Stimulated activated naive CD8-positive, alpha-beta T cell treated with anti-CD3 and anti-CD28 coated beads, Interleukin-15, Interleukin-2, amounts not matched to agents 100 ng/mL and 50 ng/mL, for 24 hours (primary cell): ENCODE results near the gene DPP7.
"Not testable (repeated sequence)": the region's sequence is repeated elsewhere in the genome, so short reads cannot be mapped to it uniquely, and the experiment has no call there.

Experiments used
- H3K27ac Mint-ChIP-seq: one replicate; pipeline ENCODE4 v1.8.0; 2021; ENCODE audit warnings: mild to moderate bottlenecking, mixed read lengths
- H3K27me3 Mint-ChIP-seq: one replicate; pipeline ENCODE4 v1.8.0; 2021; ENCODE audit warnings: mixed read lengths
- H3K36me3 Mint-ChIP-seq: one replicate; pipeline ENCODE4 v1.8.0; 2021; ENCODE audit warnings: low read depth, mixed read lengths
- H3K4me1 Mint-ChIP-seq: one replicate; pipeline ENCODE4 v1.8.0; 2021; ENCODE audit warnings: low read depth, mixed read lengths
- H3K4me3 Mint-ChIP-seq: one replicate; pipeline ENCODE4 v1.8.0; 2021; ENCODE audit warnings: mild to moderate bottlenecking, mixed read lengths
- H3K9me3 Mint-ChIP-seq: one replicate; pipeline ENCODE4 v1.8.0; 2021; ENCODE audit warnings: mixed read lengths

Gene DPP7

DNA sequence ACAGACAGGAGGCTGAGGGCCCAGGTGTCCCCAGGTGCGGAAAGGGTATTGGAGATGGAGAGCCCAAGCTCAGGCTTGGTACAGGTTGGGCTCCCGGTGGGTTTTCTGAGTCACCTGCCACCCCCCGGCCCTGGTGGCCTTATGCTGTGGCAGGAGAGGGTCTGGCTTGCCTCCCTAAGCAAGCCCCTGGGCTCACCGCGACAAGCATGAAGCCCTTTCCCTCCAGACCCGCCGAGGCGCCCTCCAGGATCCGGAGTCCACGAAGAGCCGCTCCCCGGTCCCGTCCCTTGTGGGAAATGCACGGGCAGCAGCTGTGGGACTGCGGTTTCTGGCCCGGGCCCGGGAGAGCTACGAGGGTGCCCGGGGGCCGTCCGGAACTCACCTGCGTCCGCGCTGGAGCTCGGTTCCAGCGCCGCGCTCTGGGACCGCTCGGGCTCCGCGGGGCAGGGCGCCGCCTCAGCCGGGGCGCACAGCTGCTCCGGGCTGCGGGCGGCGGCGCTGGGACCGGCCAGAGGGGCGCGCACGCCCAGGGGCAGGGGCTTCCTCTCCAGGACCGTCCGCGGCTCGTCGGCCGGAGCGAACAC lies 44.9 kb downstream of the DPP7 start:
- H3K9me3 Mint-ChIP-seq = no peaks in the 10 kb centered on the region
- H3K4me1 Mint-ChIP-seq = peaks cover 12% of the 10 kb centered on the region
- H3K27ac Mint-ChIP-seq = no peak overlapping the region
- H3K27me3 Mint-ChIP-seq = no peaks in the 10 kb centered on the region
- peak overlapping the region; percentile 63 for H3K4me3 Mint-ChIP-seq
- H3K36me3 Mint-ChIP-seq = no peaks in the 10 kb centered on the region

DNA sequence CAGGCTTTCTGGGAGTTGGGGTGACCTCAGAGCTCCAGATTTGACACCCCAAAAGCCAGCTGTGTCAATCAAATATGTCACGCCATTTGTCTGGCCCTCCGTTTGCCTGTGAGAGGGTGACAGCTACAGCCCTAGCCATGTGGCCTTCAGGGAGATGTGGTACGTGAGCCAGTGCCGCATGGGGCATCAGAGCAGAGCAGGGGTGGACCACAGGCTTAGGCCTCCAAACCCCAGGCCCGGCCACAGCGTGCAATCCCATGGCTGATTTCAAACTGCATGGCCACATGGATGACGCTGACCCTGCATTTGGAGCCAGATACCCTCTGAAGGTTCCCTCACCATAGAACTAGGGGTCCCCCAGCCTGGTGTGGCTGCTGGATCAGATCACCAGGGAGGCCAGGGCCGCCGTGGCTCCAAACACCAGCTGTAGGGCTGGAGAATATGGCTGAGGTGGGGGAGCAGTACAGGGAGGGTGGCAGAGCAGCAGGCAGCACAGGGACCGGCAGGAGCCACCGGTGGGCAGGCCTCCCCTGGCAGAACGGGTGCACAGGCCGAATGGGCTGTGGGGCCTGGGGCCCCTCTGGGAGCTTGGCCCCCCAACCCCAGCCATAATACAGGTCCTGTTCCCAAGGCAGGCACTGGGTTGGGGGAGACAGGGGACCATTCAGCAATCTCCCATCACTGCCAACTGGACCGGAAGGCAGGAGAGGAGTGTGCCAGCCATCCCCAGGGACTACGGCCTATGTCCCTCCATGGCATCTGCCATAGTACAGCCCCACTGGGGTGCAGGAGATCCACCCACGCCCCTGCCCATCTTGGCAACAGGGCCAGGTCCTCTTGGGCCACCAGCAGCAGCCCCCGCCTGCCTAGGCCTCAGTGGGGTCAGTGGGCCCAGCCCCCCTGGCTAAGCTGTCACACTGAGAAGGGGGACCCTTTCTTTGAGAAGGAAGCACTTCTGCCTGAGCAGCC lies 45.7 kb downstream of the DPP7 start:
- no peaks in the 10 kb centered on the region for H3K36me3 Mint-ChIP-seq
- no peak overlapping the region for H3K27ac Mint-ChIP-seq
- peak overlapping the region; percentile 63 for H3K4me3 Mint-ChIP-seq
- H3K27me3 Mint-ChIP-seq = no peaks in the 10 kb centered on the region
- peaks cover 12% of the 10 kb centered on the region for H3K4me1 Mint-ChIP-seq
- no peaks in the 10 kb centered on the region for H3K9me3 Mint-ChIP-seq

DNA sequence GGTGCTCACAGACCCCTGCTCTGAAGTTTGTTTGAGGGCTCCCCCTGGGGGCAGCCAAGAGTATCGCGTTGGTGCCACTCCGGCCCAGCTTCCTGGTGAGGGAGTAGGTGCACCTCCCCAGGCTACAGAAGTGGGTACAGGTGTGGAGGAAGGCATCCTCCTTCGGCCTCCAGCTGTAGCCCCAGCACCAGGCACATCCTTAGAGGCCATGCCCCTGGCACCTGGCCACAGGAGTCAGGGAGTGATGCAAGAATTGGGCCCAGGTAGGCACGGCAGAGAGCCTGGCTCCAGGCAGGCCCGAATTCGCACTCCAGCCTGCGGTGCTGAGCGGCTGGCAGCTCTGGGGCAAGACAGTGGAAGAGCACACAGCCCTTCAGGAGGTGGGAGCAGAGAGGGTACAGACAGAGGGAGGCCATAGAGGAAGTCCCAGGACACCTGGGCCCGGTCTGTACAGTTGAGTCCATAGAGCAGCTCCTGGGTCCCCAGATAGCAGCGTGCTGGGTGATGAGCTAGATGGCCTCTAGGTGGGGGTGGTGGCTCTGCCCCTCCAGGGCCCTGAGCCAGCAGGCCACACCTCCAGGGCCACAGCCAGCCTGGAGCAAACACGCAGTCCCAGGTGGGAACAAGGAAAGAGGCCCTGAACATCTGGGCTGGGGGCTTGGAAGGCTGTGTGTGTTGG lies 46.5 kb downstream of the DPP7 start:
- H3K27me3 Mint-ChIP-seq = no peaks in the 10 kb centered on the region
- H3K9me3 Mint-ChIP-seq = no peaks in the 10 kb centered on the region
- peaks cover 12% of the 10 kb centered on the region for H3K4me1 Mint-ChIP-seq
- no peak overlapping the region for H3K27ac Mint-ChIP-seq
- H3K4me3 Mint-ChIP-seq = no peak overlapping the region
- H3K36me3 Mint-ChIP-seq = no peaks in the 10 kb centered on the region

DNA sequence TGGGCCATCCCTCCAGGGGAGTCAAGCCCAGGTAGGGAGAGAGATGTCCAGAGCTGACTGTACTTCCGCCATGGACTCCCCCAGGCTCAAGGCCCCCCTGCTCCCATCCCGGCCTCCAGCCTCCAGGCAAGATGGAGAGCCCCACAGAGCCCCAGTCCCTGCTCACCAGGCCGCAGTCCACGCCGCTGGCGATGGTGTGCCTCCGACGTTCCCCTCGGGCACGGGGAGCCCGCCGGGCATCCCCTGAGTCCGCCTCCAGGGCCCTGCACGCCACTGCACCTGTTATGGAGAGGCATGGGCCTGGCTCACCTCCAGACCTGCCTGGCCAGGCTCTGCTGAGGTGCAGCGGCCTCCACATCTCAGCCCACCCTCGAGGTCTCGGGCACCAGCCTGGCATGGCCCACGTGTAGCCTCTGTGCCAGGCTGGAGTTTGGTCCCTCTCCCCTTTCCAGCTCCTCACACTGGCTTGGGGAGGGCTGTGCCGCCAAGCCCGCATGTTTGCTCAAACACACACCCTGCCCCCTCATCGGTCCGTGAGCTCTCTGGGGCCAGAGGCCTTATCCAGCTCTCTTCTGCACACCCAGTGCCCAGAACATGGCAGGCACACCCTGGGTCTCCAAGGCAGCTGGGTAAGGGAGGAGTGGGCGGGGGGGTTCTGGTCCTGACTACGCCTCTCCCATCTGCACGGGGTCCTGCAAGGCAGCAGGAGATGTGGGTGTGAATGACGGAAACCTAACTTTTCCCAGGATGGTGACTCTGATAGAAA lies 48.3 kb downstream of the DPP7 start:
- no peaks in the 10 kb centered on the region for H3K9me3 Mint-ChIP-seq
- H3K27me3 Mint-ChIP-seq = no peaks in the 10 kb centered on the region
- no peaks in the 10 kb centered on the region for H3K36me3 Mint-ChIP-seq
- H3K4me1 Mint-ChIP-seq = peaks cover 11% of the 10 kb centered on the region
- no peak overlapping the region for H3K27ac Mint-ChIP-seq
- no peak overlapping the region for H3K4me3 Mint-ChIP-seq

DNA sequence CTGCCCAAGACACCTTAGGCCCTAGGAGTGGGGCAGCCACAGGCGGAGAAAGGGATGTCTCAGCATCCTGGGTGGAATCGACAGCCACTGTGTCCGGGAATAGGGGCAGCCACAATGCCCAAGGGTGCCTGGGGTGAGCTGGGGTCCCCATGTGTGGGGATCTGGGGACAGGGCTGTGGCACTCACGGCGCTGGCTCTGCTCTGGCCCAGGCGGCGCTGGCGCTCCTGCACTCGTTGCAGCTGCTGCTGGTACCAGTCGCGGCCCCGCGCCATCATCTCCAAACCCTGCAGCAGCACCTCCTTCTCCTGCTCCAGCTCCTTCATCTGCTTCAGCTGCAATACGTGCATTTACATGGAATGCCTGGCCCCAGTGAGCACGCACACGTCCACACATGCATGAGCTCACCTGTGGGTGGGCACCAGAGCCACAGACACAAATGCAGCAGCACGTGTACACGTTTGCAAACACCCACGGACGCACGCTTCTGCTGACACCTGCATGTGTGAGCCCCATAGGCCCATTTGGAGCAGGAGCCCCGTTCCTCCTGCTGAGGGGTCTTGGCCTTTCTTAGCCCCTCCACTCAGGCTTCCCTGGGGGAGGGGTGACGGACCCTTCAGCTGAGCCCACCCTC lies 49.1 kb downstream of the DPP7 start:
- no peak overlapping the region for H3K27ac Mint-ChIP-seq
- H3K27me3 Mint-ChIP-seq = no peaks in the 10 kb centered on the region
- H3K36me3 Mint-ChIP-seq = no peaks in the 10 kb centered on the region
- no peak overlapping the region for H3K4me3 Mint-ChIP-seq
- H3K4me1 Mint-ChIP-seq = peaks cover 5% of the 10 kb centered on the region
- no peaks in the 10 kb centered on the region for H3K9me3 Mint-ChIP-seq

DNA sequence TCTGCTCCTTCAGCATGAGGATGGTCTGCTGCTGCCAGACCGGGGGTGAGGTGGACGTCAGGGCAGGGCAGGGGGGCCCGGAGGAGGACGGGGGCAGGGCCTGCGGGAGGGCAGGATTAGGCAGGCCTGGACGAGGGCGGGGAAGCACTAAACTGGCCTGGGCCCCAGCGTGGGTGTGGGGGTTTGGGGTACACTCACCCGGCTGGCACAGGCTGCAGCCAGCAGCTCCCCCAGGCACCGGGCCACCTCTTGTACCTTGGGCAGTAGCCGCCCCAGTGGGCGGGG lies 49.7 kb downstream of the DPP7 start:
- Mint-ChIP-seq H3K36me3 (no peaks in the 10 kb centered on the region), H3K27ac (no peak overlapping the region), H3K4me1 (peaks cover 5% of the 10 kb centered on the region), H3K4me3 (no peak overlapping the region), H3K27me3 (no peaks in the 10 kb centered on the region), H3K9me3 (no peaks in the 10 kb centered on the region)

DNA sequence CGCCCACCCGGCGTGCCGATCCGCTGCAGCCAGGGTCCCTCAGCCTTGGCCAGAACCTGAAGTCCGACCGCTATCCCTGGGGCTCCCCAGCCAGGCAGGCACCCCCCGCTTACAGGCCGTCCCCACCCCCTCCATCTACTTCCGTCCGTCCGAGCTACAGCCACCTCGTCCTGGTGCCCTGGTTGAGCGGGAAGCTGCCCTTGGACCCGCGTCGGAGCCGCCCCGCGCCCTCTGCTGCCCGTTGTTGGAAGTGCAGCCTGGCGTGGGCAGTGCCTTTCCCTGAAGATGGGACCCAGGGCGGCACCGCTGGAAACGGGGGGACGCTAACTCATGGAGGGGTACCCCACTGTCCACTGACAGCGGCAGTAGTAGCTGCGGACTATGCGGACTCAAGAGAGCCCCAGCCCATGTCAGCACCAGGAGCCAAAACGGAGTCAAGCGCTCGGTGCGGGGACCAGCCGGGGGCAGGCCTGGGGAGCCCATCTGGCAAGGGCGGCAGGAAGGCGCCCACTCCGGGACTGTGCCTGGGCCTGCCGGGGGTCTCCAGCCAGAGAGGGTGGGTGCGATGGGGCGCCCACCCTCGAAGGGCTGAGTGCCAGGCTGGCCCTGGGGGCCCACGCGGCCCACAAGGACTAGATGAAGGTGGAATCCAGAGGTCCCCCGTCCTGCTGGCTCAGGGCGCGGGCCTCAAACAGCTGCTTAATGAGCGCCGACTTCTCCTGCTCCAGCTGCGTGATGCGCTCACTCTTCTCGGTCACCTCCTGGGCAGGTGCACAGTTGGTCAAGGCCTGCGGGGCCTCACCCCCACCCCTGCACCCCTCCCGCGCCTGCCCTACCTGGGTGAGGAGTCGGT lies 50.3 kb downstream of the DPP7 start:
- Mint-ChIP-seq H3K27me3 (no peaks in the 10 kb centered on the region), H3K36me3 (no peaks in the 10 kb centered on the region), H3K4me1 (peaks cover 5% of the 10 kb centered on the region)

DNA sequence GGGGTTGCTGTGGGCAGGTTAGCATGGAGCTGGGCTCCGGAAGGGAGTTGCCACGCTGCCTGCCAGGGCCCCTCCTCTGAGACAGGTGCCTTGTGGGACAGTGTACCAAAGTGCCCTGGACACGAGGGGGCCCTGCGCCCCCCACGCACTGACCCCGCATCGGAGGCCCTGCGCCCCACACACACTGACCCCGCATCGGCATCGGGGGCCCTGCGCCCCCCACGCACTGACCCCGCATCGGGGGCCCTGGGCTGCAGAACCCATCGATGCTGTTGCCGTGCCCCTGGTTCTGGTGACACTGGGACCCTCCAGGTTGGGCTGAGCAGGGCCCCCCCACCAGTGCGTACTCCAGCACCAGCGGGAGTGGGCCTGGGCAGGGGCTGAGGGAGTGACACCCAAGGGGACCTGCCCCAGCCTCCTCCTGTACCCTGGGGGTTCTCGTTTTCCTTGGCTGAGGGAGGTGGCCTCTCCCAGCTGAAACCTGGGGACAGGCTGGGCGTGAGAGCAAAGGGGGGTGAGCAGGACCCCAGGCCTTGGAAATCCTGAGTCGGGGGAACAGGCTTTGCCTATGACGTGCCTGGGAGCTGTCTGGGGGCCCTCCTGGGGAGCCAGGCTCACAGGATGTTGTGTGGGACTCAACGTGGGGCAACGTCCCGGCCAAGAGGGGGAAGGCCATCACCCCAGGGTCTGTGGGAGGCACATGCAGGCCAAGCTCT lies 51.1 kb downstream of the DPP7 start:
- no peak overlapping the region for H3K27ac Mint-ChIP-seq
- no peaks in the 10 kb centered on the region for H3K9me3 Mint-ChIP-seq
- H3K27me3 Mint-ChIP-seq = no peaks in the 10 kb centered on the region
- H3K4me3 Mint-ChIP-seq = no peak overlapping the region
- H3K36me3 Mint-ChIP-seq = no peaks in the 10 kb centered on the region
- H3K4me1 Mint-ChIP-seq = peaks cover 5% of the 10 kb centered on the region

More for the DNA sequence above, 50.3 kb downstream of the DPP7 start:
- H3K9me3 Mint-ChIP-seq = no peaks in the 10 kb centered on the region
- H3K4me3 Mint-ChIP-seq = no peak overlapping the region
- H3K27ac Mint-ChIP-seq = no peak overlapping the region

DNA sequence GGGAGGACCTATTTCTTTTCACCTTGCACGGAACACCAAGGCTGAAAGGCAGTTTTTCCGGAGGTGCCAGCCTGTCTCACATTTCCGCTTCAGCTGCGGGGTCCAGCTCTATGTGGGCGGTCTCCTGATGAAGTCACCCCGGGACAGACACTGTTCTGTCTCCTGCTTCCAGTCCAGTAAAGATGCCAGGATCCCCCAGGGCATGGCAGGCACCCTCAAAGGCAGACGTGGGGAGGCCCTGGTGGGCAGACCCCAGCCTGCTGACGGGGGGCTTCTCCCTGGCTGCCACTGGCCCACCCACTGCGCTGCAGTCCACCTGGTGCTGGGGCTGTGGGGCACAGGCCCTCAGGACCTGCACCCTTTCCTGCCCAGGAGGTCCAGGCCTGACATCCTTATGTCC lies 51.7 kb downstream of the DPP7 start:
- H3K27ac Mint-ChIP-seq, H3K36me3 Mint-ChIP-seq, H3K4me3 Mint-ChIP-seq, H3K27me3 Mint-ChIP-seq, H3K4me1 Mint-ChIP-seq, H3K9me3 Mint-ChIP-seq: not testable (repeated sequence)

DNA sequence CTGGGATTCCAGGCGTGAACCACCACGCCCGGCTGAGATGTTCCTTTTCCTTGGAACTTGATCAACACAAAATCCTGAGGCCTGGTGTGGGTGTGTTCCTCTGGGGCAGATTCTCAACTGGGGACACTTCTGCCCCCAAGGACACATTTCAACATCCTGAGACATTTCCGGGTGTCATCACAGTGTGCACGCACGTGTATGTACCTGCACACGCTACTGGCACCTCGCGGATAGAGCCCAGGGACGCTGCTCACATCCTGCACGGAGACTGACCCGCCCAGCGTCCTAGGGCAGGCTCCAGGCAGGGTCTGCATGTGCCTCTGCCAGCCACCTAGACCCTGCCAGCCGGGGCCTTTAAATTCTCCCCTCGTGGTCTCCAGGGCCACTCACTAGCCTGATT lies 52.1 kb downstream of the DPP7 start:
- no peaks in the 10 kb centered on the region for H3K9me3 Mint-ChIP-seq
- no peaks in the 10 kb centered on the region for H3K4me1 Mint-ChIP-seq
- no peaks in the 10 kb centered on the region for H3K27me3 Mint-ChIP-seq
- no peak overlapping the region for H3K4me3 Mint-ChIP-seq
- no peaks in the 10 kb centered on the region for H3K36me3 Mint-ChIP-seq
- no peak overlapping the region for H3K27ac Mint-ChIP-seq
